Naive thymus-derived CD8-positive, alpha-beta T cell (primary cell): ENCODE results near the gene INO80E. TPM values are rescaled to one million over a fixed set of nuclear protein-coding genes. Genes with fewer than 3 reads are reported as not detected.
"Not testable (repeated sequence)": the region's sequence is repeated elsewhere in the genome, so short reads cannot be mapped to it uniquely, and the experiment has no call there.

Experiments used
- ATAC-seq, 2 donors: fragments of 150-1000 bp; cut with Tn5 transposase in 1 of 2; sonication (Bioruptor Pico), chemical (Tn5 transposase) in 1 of 2; 1 replicate in 1 of 2; 2 replicates in 1 of 2; pipeline ENCODE4 v1.10.0; 2021; ENCODE audit warnings: mild to moderate bottlenecking in 2 of 2, moderate library complexity in 2 of 2
- POLR2A ChIA-PET: fragments of 350-600 bp; sonication (Branson Sonifier 250); formaldehyde crosslinking; loops from one replicate; lab custom pipeline; 2021; ENCODE audit warnings: antibody characterized with exemption; lab: Charles Lee
- DNase-seq, 10 donors: peaks; one replicate each; pipeline versions ENCODE4 v3.0.0 to v3.0.0-alpha.2; 2020 to 2022
- H3K27ac Mint-ChIP-seq, 10 donors: one replicate each; pipeline ENCODE4 v1.8.0; 2020 to 2022; ENCODE audit warnings: mild to moderate bottlenecking in 10 of 10, mixed read lengths in 10 of 10, moderate library complexity in 4 of 10, inconsistent platforms in 1 of 10
- H3K27me3 Mint-ChIP-seq, 5 donors: one replicate each; pipeline ENCODE4 v1.8.0; 2021 to 2022; ENCODE audit warnings: mixed read lengths in 5 of 5
- H3K36me3 Mint-ChIP-seq, 3 donors: one replicate each; pipeline ENCODE4 v1.8.0; 2020 to 2022; ENCODE audit warnings: mixed read lengths in 3 of 3, mild to moderate bottlenecking in 2 of 3, inconsistent platforms in 1 of 3
- H3K4me1 Mint-ChIP-seq, 4 donors: one replicate each; pipeline ENCODE4 v1.8.0; 2021 to 2022; ENCODE audit warnings: mixed read lengths in 4 of 4
- H3K4me3 Mint-ChIP-seq, 10 donors: one replicate each; pipeline ENCODE4 v1.8.0; 2020 to 2022; ENCODE audit warnings: mild to moderate bottlenecking in 10 of 10, mixed read lengths in 10 of 10, moderate library complexity in 6 of 10, inconsistent platforms in 1 of 10
- H3K9me3 Mint-ChIP-seq, 9 donors: one replicate each; pipeline ENCODE4 v1.8.0; 2020 to 2022; ENCODE audit warnings: mixed read lengths in 9 of 9, mild to moderate bottlenecking in 3 of 9, inconsistent platforms in 1 of 9, moderate library complexity in 1 of 9
- polyA plus RNA-seq, 3 donors: library from polyadenylated mRNA; unstranded; fragments of 300-500 nt; fragmentation: Illumina TruSeq; gene quantifications; one replicate each; pipeline ENCODE4 v1.2.3, GENCODE V29; 2021
- total RNA-seq, 8 experiments: library from RNA in 2 of 8; stranded (reverse) in 2 of 8; gene quantifications; one replicate each; pipeline ENCODE4 v1.2.3 and lab custom pipeline; 2021 to 2026

Gene INO80E
- total and polyA plus RNA-seq, 5 experiments from 2014 or later: 6.5 to 115 (median 8.9) TPM

GRCh38 chr16:30005341-30006094 lies 9.5 kb downstream of the INO80E start:
- Mint-ChIP-seq H3K9me3 (no peaks in the 10 kb centered on the region), H3K27ac (peak overlapping the region in 2 of 10 donors; percentile 22 to 24), H3K27me3 (peaks cover 0 to 12% (median 4%) of the 10 kb centered on the region in 5 donors), H3K4me1 (peaks cover 5 to 16% (median 10%) of the 10 kb centered on the region in 4 donors), H3K4me3 (no peak overlapping the region), H3K36me3 (peaks cover 0 to 16% (median 0%) of the 10 kb centered on the region in 3 donors)
- ATAC-seq (peak; percentile 78 to 79), DNase-seq (peak in 9 of 10 donors; percentile 23 to 77 (median 39))
- POLR2A ChIA-PET: interaction anchor here (0.6 to 1.1 kb wide), 4 partner anchors 79 to 315 kb away, joined by 3 to 4 read pairs (median 4); partner anchors contain the start of gene KCTD13

GRCh38 chr16:30006095-30006473 lies 10.0 kb downstream of the INO80E start:
- no peak overlapping the region for H3K4me3 Mint-ChIP-seq
- peaks cover 0 to 16% (median 0%) of the 10 kb centered on the region in 3 donors for H3K36me3 Mint-ChIP-seq
- POLR2A ChIA-PET: interaction anchor here (0.6 to 1.1 kb wide), 3 partner anchors 306 to 365 kb away, joined by 4 to 5 read pairs (median 4); no protein-coding TSS in a partner anchor
- H3K9me3 Mint-ChIP-seq: no peaks in the 10 kb centered on the region
- ATAC-seq (no peak), DNase-seq (no peak)
- H3K4me1 Mint-ChIP-seq: peaks cover 6 to 19% (median 11%) of the 10 kb centered on the region in 4 donors
- H3K27me3 Mint-ChIP-seq: peaks cover 0 to 13% (median 4%) of the 10 kb centered on the region in 5 donors
- no peak overlapping the region for H3K27ac Mint-ChIP-seq

GRCh38 chr16:30006659-30007377 lies 10.8 kb downstream of the INO80E start:
- H3K4me3 Mint-ChIP-seq: no peak overlapping the region
- DNase-seq (no peak), ATAC-seq (no peak)
- no peaks in the 10 kb centered on the region for H3K9me3 Mint-ChIP-seq
- H3K27ac Mint-ChIP-seq: no peak overlapping the region
- H3K36me3 Mint-ChIP-seq: peaks cover 0 to 14% (median 0%) of the 10 kb centered on the region in 3 donors
- POLR2A ChIA-PET: interaction anchor here (0.6 kb wide), 1 partner anchor 366 kb away, joined by 5 read pairs; no protein-coding TSS in a partner anchor
- H3K27me3 Mint-ChIP-seq: peaks cover under 1 to 17% (median 6%) of the 10 kb centered on the region in 5 donors
- peaks cover 6 to 19% (median 10%) of the 10 kb centered on the region in 4 donors for H3K4me1 Mint-ChIP-seq

GRCh38 chr16:30007378-30007895 lies 11.4 kb downstream of the INO80E start:
- peaks cover 2 to 23% (median 10%) of the 10 kb centered on the region in 5 donors for H3K27me3 Mint-ChIP-seq
- no peaks in the 10 kb centered on the region for H3K9me3 Mint-ChIP-seq
- peaks cover 0 to 11% (median 0%) of the 10 kb centered on the region in 3 donors for H3K36me3 Mint-ChIP-seq
- peaks cover 7 to 17% (median 13%) of the 10 kb centered on the region in 4 donors for H3K4me1 Mint-ChIP-seq
- ATAC-seq (no peak), DNase-seq (no peak)
- POLR2A ChIA-PET: no interaction called here
- H3K4me3 Mint-ChIP-seq: no peak overlapping the region
- H3K27ac Mint-ChIP-seq: peak overlapping the region in 1 of 10 donors; percentile 18

DNA sequence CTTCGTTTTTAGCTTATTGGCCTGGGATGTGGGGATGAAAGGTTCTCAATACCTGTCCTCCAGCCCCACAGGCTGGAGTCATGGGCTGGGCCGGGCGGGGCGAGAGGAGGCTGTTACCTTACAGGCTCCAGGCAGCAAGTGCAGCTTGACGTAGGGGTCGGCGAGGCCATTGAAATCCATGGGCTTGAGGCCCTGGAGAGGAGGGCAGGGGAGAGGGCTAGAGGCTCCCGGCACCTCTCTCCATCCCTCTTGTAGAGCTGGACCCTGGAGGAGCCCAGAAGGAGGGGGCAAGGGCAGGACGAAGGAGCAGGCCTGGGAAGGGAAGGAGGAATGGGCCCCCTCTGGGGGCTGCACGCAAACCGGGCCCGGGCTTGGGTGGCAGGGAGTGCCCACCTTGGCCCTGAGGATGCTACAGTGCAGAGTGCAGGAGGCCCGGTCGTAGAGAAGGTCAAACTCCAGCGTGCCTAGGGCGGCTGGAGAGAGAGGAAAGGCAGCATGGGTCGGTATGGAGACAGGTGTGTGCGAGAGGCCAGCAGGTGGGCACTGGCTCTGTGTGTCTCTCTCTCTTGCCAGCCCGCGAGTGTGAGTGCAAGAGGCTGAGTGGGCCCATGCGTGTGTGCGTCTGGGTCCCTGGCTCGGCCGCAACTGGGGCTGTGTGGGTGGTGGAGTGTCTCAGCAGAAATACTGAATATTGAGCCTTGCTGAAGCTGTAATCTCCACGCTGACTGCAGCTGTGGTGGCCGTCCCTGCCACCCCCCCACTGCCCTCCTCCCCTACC lies 13.2 kb downstream of the INO80E start:
- Mint-ChIP-seq H3K36me3 (peaks cover 0 to 3% (median 0%) of the 10 kb centered on the region in 3 donors), H3K4me1 (peaks cover 5 to 16% (median 13%) of the 10 kb centered on the region in 4 donors), H3K27ac (peak overlapping the region in 2 of 10 donors; percentile 56 to 57), H3K9me3 (no peaks in the 10 kb centered on the region), H3K27me3 (peaks cover 2 to 23% (median 10%) of the 10 kb centered on the region in 5 donors), H3K4me3 (peak overlapping the region in 7 of 10 donors; percentile 10 to 57 (median 39))
- POLR2A ChIA-PET: interaction anchor here (0.5 kb wide), 1 partner anchor 13 kb away, joined by 3 read pairs; the partner anchor contains the start of gene INO80E
- ATAC-seq (no peak), DNase-seq (no peak)

GRCh38 chr16:30009990-30010843 lies 14.2 kb downstream of the INO80E start:
- Mint-ChIP-seq H3K36me3 (peaks cover 0 to 3% (median 0%) of the 10 kb centered on the region in 3 donors), H3K4me3 (peak overlapping the region; percentile 62 to 87 (median 72)), H3K4me1 (peaks cover 5 to 16% (median 12%) of the 10 kb centered on the region in 4 donors), H3K9me3 (no peaks in the 10 kb centered on the region), H3K27me3 (peaks cover 2 to 23% (median 10%) of the 10 kb centered on the region in 5 donors), H3K27ac (peak overlapping the region in 2 of 10 donors; percentile 18 to 67)
- ATAC-seq: peak; percentile 7 to 37
- POLR2A ChIA-PET: interaction anchor here (1.0 to 1.1 kb wide), 2 partner anchors 10 to 183 kb away, joined by 3 read pairs; no protein-coding TSS in a partner anchor
- DNase-seq: no peak

- H3K4me3 Mint-ChIP-seq: peak within 1 kb of the TSS; percentile 73 to 91 (median 86)
- peaks cover 0 to 3% (median 0%) of the 10 kb centered on the region in 3 donors for H3K36me3 Mint-ChIP-seq
- no peaks in the 10 kb centered on the region for H3K9me3 Mint-ChIP-seq
- peaks cover 5 to 16% (median 12%) of the 10 kb centered on the region in 4 donors for H3K4me1 Mint-ChIP-seq
- peaks cover 2 to 23% (median 10%) of the 10 kb centered on the region in 5 donors for H3K27me3 Mint-ChIP-seq
- DNase-seq: peak in 4 of 10 donors; percentile 27 to 38 (median 34)
- peak; percentile 77 to 78 for ATAC-seq
- POLR2A ChIA-PET: interaction anchor here (1.0 to 1.1 kb wide), 2 partner anchors 11 to 184 kb away, joined by 3 read pairs; no protein-coding TSS in a partner anchor
- peak within 1 kb of the TSS in 3 of 10 donors; percentile 62 to 85 (median 67) for H3K27ac Mint-ChIP-seq
These were observed 15.0 kb downstream of the INO80E start, which contains the start of gene DOC2A for GRCh38 chr16:30010844-30011713. Gene DOC2A, minus strand, starts transcription at chr16:30011027. Its CDS starts 805 bp downstream, at chr16:30010222.

DNA sequence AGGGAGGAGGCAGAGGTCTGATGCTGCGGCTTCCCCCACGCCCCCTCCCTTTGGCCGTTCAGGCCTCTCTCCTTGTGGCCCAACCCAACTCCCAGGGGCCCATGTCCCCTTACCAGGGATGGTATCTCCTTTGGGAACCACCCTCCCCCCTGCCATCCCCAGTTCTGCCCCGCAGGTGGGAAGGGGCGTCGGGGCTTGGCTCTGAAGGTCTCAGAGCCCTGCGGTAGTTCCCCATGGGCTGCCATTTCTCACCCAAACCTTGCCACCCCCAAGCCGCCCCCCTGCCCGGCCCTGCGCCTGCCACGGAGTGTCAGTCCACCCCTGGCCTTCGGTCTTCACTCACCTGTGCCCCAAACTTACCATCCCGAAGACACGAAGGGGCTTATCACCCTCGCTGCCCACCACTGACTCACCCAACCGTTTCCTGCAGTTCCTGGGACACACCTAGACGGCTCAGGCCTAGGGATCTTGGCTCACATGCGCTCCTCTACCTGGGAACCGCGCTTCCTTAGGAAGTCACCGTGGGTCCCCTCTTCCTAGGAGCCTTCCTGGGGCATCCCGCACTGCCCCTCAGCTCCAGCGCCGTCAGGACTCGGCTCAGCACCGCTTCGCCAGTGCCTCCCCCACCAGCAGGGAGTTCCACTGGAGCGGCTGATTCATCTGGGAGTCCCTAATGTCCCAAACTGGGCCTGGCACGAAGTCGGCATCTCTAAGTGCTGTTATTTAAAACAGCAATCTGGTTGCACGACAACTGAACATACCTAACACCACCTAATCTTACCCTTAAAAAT lies 15.9 kb downstream of the INO80E start:
- H3K36me3 Mint-ChIP-seq: peaks cover 0 to 3% (median 0%) of the 10 kb centered on the region in 3 donors
- H3K4me1 Mint-ChIP-seq: peaks cover 5 to 16% (median 12%) of the 10 kb centered on the region in 4 donors
- peaks cover 2 to 23% (median 10%) of the 10 kb centered on the region in 5 donors for H3K27me3 Mint-ChIP-seq
- H3K4me3 Mint-ChIP-seq: peak overlapping the region; percentile 73 to 91 (median 86)
- DNase-seq (no peak), ATAC-seq (no peak)
- peak overlapping the region in 3 of 10 donors; percentile 62 to 85 (median 64) for H3K27ac Mint-ChIP-seq
- no peaks in the 10 kb centered on the region for H3K9me3 Mint-ChIP-seq
- POLR2A ChIA-PET: no interaction called here

GRCh38 chr16:30012598-30012997 lies 16.6 kb downstream of the INO80E start:
- Mint-ChIP-seq H3K27me3 (peaks cover 2 to 23% (median 10%) of the 10 kb centered on the region in 5 donors), H3K4me1 (peaks cover 5 to 16% (median 12%) of the 10 kb centered on the region in 4 donors), H3K4me3 (peak overlapping the region in 2 of 10 donors; percentile 28 to 33)
- not testable (repeated sequence) for H3K27ac Mint-ChIP-seq, ATAC-seq, H3K9me3 Mint-ChIP-seq, DNase-seq, H3K36me3 Mint-ChIP-seq
- POLR2A ChIA-PET: interaction anchor here (0.6 kb wide), 1 partner anchor 64 kb away, joined by 4 read pairs; no protein-coding TSS in a partner anchor
